Gastroesophageal sphincter (tissue), 3 donors: ENCODE measurements around the gene CDH24.

ENCODE experiments used
- EP300 ChIP-seq: sonication (generic); formaldehyde crosslinking; IDR thresholded peaks from one replicate; pipeline ENCODE4 v1.6.1; 2017; ENCODE audit warnings: antibody characterized with exemption, mild to moderate bottlenecking
- POLR2A ChIP-seq, 2 donors: fragments of 450-650 bp; IDR thresholded peaks; one replicate each; pipeline ENCODE4 v1.6.1; 2017; ENCODE audit warnings: antibody characterized with exemption in 2 of 2, mild to moderate bottlenecking in 2 of 2, moderate library complexity in 1 of 2
- POLR2AphosphoS5 ChIP-seq: sonication (generic); formaldehyde crosslinking; IDR thresholded peaks from one replicate; pipeline ENCODE4 v1.6.1; 2017; ENCODE audit warnings: antibody characterized with exemption
- TF ChIP-seq, protein P1 (sequence below), 4 experiments: fragments of 200-600 bp in 2 of 4; fragments of 450-650 bp in 2 of 4; sonication (generic) in 1 of 4; IDR thresholded peaks; one replicate each; pipeline ENCODE4 v1.5.1; 2017 to 2019; ENCODE audit warnings: antibody characterized with exemption in 4 of 4, mild to moderate bottlenecking in 2 of 4, moderate library complexity in 2 of 4

GRCh38 chr14:23060536-23061260 lies 3.4 kb upstream of the CDH24 start:
- TF ChIP-seq, protein P1, sequence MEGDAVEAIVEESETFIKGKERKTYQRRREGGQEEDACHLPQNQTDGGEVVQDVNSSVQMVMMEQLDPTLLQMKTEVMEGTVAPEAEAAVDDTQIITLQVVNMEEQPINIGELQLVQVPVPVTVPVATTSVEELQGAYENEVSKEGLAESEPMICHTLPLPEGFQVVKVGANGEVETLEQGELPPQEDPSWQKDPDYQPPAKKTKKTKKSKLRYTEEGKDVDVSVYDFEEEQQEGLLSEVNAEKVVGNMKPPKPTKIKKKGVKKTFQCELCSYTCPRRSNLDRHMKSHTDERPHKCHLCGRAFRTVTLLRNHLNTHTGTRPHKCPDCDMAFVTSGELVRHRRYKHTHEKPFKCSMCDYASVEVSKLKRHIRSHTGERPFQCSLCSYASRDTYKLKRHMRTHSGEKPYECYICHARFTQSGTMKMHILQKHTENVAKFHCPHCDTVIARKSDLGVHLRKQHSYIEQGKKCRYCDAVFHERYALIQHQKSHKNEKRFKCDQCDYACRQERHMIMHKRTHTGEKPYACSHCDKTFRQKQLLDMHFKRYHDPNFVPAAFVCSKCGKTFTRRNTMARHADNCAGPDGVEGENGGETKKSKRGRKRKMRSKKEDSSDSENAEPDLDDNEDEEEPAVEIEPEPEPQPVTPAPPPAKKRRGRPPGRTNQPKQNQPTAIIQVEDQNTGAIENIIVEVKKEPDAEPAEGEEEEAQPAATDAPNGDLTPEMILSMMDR (IDR thresholded peaks at IDR 0.05): no peak
- no peak for TF ChIP-seq EP300
- no peak for TF ChIP-seq POLR2A (IDR thresholded peaks at IDR 0.05)
- TF ChIP-seq POLR2AphosphoS5: no peak
